HL-60 (cell line): ENCODE data around the gene AQP6.

ENCODE experiments used
- DNase-seq, 2 experiments: peaks; one replicate each; pipeline ENCODE4 v3.0.0-alpha.2; 2010 to 2020; ENCODE audit warnings: low read depth in 1 of 2, low spot score in 1 of 2
- H3K27ac ChIP-seq: fragments of 250-450 bp; sonication (Bioruptor Pico); replicated peaks from 2 replicates; pipeline ENCODE4 v1.5.1; 2020; ENCODE audit warnings: mild to moderate bottlenecking, moderate library complexity
- H3K27me3 ChIP-seq: fragments of 250-450 bp; sonication (Bioruptor Pico); 2 replicates; pipeline ENCODE4 v1.5.1; 2021; ENCODE audit warnings: mild to moderate bottlenecking, moderate library complexity; ENCODE audit not compliant: insufficient read depth, poor library complexity, severe bottlenecking
- H3K4me3 ChIP-seq: replicated peaks from 2 replicates; pipeline ENCODE4 v1.5.1; 2011; ENCODE audit warnings: mild to moderate bottlenecking, control low read depth, low read length; ENCODE audit not compliant: insufficient read depth
- CTCF ChIP-seq: IDR thresholded peaks from one replicate; pipeline ENCODE4 v1.5.1; 2011; ENCODE audit warnings: low read length, control low read depth, inconsistent platforms; ENCODE audit not compliant: insufficient read depth
- GABPA ChIP-seq: IDR thresholded peaks from 2 replicates; pipeline ENCODE4 v1.6.1; 2012; ENCODE audit warnings: low read depth
- POLR2AphosphoS5 ChIP-seq: IDR thresholded peaks from 2 replicates; pipeline ENCODE4 v1.6.1; 2012; ENCODE audit warnings: low read depth
- REST ChIP-seq: IDR thresholded peaks from 2 replicates; pipeline ENCODE4 v1.6.1; 2012; ENCODE audit warnings: low read depth; ENCODE audit not compliant: insufficient replicate concordance
- SPI1 ChIP-seq: IDR thresholded peaks from 2 replicates; pipeline ENCODE4 v1.6.1; 2012; ENCODE audit warnings: low read depth, mild to moderate bottlenecking, borderline replicate concordance

Gene AQP6

GRCh38 chr12:49979791-49980190, 7.0 kb downstream of the AQP6 start:
- Histone ChIP-seq H3K27ac (no peak overlapping the region), H3K4me3 (no peak overlapping the region), H3K27me3 (no peaks in the 10 kb centered on the region)
- no peak for TF ChIP-seq REST
- TF ChIP-seq POLR2AphosphoS5: no peak
- no peak for TF ChIP-seq SPI1
- no peak for TF ChIP-seq CTCF
- no peak for TF ChIP-seq GABPA
- no peak for DNase-seq

GRCh38 chr12:49980501-49981349, 8.0 kb downstream of the AQP6 start:
- TF ChIP-seq CTCF (no peak), REST (no peak), GABPA (no peak), SPI1 (no peak), POLR2AphosphoS5 (no peak)
- no peak overlapping the region for H3K4me3 ChIP-seq
- no peak for DNase-seq
- no peaks in the 10 kb centered on the region for H3K27me3 ChIP-seq
- no peak overlapping the region for H3K27ac ChIP-seq

GRCh38 chr12:49982246-49983087, 9.7 kb downstream of the AQP6 start:
- TF ChIP-seq CTCF: no peak
- peak; percentile 36; the same call in 1 of the 2 replicates for TF ChIP-seq SPI1
- no peak for TF ChIP-seq POLR2AphosphoS5
- no peak for TF ChIP-seq REST
- no peak for TF ChIP-seq GABPA
- no peak for DNase-seq
- Histone ChIP-seq H3K27ac (no peak overlapping the region), H3K4me3 (no peak overlapping the region), H3K27me3 (no peaks in the 10 kb centered on the region)
